A549 treated with Mapracorat at 1 μM for 4 hours (cell line): Measurements from ENCODE around the gene ZNF10. TPM values are rescaled to one million over a fixed set of nuclear protein-coding genes. Genes with fewer than 3 reads are reported as not detected.

Experiments
- total RNA-seq: library from RNA; stranded (reverse); fragments of 200-300 nt; extraction: Qiagen RNA extraction; gene quantifications from 5 replicates; pipeline ENCODE4 v1.2.3, GENCODE V29; 2022

Gene ZNF10
- 1.1 to 2.0 TPM (median 1.6 TPM) in 5 replicates for total RNA-seq

DNA sequence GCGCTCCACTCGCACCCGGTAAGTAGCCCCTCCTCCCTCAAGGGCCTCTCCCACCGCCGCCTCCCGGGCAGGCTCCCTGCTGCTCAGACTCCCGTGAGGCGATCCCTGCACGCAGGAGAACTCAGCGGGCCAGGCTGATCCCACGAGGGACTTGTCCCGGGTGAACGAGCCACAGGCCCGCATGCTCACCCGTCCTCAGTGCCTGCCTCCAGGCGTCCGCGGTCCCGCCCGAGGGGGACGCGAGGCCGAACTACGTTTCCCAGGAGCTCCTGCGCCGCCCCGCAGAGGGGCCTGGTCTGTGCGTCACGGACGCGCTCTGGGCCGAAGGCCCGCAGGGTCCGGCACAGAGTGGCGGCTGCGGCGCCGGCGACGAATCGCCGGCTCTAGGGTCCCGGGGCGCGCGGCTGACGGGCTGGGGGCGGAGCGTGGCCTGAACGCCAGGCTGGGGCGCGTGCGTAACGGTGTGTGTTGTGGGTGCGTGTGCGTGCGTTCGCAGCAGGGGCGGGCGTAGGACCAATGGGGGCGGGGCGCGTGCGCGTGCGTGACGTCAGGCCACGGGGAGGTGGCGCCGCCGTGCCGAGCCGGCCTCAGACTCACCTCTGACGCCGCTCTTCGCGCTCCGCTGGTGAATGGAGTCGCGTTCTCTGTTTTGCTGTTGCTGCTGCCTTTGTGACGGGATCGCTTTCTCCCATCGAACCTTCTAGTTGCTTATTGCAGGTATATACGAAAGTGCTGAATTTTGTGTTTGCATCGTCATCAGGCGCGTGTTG, at the start of gene ZNF10, which contains the start of gene ZNF891:
TSS of gene ZNF10 (plus strand) at position 590 of the 770 bp plus-strand sequence. CDS start 13,866 bp downstream, outside the sequence.
TSS of gene ZNF891 (minus strand) at position 237 of the 770 bp plus-strand sequence. CDS start 8,356 bp downstream, outside the sequence.

DNA sequence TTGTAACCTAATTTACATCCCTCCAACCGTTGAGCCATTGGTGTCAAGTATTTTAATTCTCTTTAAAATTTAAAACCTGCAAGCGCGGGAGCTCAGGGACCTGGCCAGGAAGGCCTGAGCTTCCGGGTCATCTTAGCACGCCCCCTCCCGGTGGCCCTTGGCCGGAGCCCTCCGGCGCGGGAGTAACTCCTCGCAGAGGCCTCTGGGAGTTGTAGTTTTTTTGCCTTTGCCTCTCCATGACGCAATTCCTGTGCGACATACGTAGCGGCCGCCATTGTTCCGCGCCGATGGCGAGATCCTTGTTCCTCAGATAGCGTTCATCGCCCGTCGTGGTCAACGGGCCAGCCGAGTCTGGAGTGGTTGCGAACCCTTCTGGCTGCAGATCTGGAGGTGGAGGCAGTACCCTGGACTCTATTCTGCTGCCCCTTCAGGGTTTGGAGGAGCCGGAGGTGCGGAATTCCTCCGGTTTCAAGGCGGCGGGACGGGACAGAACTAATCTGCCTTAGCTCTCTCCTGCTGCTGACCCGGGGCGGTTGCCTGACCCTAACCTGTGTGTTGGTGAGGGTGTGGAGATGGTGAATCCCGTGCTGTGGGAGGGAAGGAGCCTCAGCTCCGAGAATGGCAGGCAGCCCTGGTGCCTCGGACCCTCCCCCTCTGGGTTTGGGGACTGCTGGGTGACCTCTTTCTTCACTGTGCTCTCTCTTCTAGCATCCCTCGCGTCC, 51.0 kb downstream of the ZNF10 start, which contains the start of gene ZNF268:
TSS of gene ZNF268 (plus strand) at position 258 of the 722 bp plus-strand sequence. CDS start 503 bp downstream, outside the sequence.

Other genes with a start within 250 kb of the ZNF10 start
- 19.4 to 25.1 TPM (median 22.4 TPM) in 5 replicates for gene CHFR, start 243.0 kb upstream of the ZNF10 start, total RNA-seq
- 2.5 to 4.3 TPM (median 3.3 TPM) in 5 replicates for gene ZNF605, start 174.3 kb upstream of the ZNF10 start, total RNA-seq
- 7.0 to 9.0 TPM (median 7.7 TPM) in 5 replicates for gene ZNF26, start 144.3 kb upstream of the ZNF10 start, total RNA-seq
- 10.0 to 14.9 TPM (median 12.7 TPM) in 5 replicates for gene ZNF84, start 93.1 kb upstream of the ZNF10 start, total RNA-seq
- gene ZNF140, start 49.7 kb upstream of the ZNF10 start, total RNA-seq: 8.5 to 10.0 TPM (median 9.3 TPM) in 5 replicates
- gene ZNF891, start 353 bp upstream of the ZNF10 start, total RNA-seq: 0.28 to 0.41 TPM (median 0.31 TPM) in 5 replicates
- gene ZNF268, start 50.9 kb downstream of the ZNF10 start, total RNA-seq: 9.0 to 13.0 TPM (median 12.3 TPM) in 5 replicates
- gene ANHX, start 105.2 kb downstream of the ZNF10 start, total RNA-seq: not detected in 5 replicates